Stromal cell of bone marrow (primary cell): Measurements from ENCODE around the gene TNPO3.

Experiments
- DNase-seq: peaks from one replicate; pipeline ENCODE4 v3.0.0-alpha.2; 2012; ENCODE audit warnings: low read depth

Gene TNPO3

DNA sequence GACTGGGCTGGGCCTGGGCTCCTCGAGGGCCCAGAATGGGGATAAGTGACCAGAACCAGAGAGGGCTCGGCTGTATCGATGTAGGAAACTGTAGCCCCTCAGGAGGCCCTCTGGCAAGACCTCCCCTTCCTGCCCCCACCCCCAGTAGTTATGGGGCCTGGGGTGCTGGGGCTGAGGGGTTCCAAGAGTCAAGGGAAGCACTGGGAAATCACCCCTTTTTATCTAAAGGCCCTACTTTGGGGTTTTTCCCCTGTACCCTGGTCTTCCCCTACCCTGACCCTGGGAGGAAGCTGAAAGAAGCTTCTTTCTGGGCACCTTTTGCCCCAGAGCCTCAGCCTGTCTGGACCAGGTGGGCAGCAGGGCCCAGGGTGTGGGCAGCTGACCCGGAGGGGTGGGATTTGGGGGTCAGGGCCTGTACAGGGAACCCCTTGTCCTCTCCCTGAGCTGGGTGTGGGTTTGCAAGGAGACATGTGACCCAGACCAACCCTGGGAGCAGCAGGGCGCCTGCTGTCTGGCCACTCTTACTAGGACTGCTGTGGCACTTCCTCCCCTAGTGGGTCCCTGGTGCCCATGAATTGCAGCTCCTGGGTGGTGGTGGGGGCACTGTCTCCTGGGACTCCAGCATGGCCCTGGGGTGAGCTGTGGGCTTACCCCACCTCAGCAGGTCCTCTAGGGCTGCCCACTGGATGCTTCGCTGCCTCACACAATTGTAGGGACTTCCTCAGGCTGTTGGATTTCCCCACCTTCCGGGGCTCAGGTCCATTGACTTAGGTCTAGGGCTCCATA, 115.6 kb downstream of the TNPO3 start:
- DNase-seq, result no peak

DNA sequence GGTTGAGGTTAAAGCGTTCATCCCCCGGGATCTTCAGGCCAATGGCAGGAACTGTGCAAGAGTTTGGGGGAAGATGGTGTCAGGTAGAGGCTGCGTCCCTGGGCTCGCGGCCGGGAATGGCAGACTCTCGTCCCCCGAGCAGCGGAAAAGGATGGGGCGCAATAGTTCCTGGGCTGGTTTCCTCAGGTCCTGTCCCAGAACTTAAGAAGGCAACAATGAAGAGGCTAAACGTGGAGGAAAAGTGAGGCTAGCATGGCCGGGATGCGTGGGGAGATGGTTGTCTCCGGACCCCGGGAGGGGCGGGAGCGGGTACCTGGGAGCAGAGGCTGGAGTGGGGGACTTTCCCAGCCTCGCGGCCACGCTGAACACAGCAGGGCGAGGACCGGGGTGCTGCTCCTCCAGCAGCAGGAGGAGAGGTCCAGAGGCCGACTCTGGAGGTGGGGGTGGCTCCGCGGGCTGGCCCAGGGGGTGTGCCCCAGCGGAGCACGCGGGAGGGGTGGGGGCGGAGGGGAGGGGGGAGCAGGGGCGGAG, 116.3 kb downstream of the TNPO3 start:
- no peak for DNase-seq

DNA sequence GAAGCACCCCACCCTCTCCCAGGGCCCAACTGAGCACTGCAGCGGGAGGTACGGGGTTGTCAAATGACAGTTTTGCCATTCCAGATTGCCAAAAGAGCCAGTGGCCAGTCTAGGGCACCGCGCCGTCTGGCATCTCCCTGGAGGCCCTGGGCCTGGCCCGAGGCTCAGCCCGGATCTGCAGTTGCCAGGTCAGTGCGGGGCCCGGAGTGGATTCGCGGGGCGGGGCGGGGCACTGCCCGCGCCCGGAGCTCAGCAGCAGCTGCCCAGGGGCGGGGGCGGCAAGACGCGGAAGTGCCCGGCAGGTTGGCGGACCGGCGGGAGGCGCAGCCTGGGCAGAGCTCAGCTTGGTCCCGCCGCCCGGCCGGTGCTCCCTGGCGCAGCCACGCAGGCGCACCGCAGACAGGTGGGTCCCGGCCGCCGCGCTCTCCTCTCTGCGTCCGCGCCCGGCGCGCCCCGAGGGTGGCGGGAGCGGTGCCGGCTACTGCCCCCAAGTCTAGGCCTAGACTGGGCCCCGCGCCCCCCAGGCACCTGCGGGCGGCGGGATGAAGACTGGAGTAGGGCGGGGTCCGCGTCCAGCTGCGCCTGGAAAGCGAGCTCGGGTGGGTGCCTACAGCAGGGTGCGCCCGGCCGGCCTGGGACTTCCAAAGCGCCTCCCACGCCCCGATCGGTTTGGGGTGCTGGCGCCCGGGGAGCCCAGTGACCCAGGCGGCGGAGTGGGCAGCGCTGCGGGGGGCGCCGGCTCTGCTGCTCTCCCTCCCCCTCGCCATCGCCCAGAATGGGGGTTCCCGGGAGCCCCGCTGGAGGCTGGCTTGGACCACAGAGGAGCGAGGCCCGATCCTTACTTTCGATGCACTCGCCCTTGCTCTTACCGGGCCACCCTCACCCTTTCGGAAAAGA, 117.0 kb downstream of the TNPO3 start, which contains the start of gene IRF5:
Gene IRF5 (plus strand): TSS at position 281 of the 897 bp plus-strand sequence. CDS start 4,155 bp downstream, outside the sequence.
- DNase-seq, result no peak

DNA sequence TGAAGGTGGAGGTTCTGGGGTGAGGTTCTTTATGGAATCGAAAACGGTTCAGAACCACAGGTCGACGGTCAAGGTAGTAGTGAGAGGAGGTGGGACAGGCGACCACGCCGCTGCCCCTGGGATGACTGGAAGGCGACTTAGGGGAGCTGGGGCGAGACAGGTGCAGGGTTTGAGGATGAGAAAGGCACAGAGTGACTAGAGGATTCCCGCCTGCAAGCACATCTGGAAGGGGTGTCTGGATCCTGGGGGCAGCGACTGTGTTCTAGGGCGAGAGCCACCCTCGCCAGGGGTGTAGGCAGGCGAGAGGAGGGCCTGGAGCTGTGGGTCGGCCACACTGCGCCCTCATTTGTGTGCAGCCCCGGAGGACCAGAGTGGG, 117.7 kb downstream of the TNPO3 start:
- DNase-seq, result no peak

DNA sequence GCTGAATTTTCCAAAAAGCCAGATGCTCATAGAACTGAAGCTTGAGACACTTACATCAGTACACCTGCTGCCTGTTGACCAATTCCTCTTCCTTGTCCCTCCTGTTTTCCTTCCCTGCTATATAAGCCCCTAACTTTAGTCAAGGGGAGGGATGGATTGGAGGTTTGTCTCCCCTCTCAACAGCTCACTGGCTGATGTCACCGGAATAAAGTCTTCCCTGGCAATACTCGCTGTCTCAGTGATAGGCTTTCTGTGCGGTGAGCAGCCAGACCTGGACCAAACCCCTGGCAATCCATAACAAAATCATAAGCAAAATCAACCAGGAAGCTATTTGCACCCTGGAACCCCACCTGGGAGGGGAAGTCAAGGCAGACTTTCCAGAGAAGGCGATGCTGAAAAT, 118.1 kb downstream of the TNPO3 start:
- DNase-seq, result no peak

DNA sequence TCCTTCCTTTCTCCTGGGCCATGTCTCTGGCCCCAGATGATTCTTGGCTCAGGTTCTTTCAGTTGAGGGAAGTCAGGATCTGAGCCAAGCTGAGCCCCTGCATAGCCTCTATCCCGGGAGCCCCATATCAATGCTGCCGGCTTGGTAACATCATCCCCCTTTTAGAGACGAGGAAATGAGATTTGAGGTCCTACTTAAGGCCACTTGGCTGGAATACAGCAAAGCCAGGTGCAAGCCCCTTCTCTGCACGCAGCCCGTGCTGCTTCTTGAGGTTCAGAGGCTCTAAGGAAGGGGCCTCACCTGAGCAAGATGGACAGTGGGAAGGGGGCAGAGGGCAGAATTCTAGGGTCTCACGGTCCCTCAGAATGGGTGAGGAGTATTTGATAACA, 119.6 kb downstream of the TNPO3 start:
- no peak for DNase-seq

DNA sequence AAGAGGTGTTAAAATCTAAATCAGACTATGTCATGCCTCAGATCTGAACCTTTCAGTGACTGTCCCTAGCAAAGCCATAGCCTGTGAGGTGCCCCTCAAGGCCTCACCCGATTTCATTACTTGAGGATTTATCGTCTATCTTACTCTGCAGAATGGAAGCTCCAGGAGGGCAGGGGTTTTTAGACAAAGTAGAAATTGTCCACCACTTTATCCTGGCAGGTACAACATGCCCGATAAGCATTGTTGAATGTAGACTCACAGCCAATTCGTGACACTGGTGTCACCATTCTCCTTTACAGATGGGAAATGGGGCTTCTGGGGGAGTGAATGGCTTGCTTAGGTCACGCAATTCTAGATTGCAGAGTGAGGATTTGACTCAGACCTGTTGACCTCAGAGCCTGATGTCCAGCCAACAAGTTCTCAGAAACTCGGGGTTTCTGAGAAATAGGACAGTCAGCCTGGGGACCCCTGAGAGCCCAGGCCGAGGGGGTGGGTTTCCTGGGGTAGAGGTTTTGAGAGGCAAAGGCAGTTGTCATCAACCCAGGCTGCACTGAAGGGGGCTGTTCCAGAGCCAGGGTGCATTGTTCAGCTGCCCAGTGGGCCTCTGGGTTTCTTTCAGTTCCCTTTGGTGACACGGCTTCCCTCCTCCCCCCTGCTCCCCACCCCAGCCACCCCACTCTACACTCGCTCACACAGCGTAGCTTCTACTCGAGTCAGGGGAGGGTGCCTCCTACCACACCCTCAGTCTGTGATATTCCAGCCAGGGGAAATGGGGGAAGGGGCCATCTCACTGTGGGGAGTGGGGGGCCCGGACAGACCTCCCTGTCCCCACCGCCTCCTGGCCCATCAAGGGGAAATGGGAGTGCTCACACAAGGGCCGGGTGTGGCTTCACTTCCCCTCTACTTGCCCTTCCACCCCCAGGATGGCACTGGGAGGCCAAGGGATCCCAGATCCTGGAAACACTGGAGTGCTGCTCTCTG, 120.3 kb downstream of the TNPO3 start:
- DNase-seq, result no peak

DNA sequence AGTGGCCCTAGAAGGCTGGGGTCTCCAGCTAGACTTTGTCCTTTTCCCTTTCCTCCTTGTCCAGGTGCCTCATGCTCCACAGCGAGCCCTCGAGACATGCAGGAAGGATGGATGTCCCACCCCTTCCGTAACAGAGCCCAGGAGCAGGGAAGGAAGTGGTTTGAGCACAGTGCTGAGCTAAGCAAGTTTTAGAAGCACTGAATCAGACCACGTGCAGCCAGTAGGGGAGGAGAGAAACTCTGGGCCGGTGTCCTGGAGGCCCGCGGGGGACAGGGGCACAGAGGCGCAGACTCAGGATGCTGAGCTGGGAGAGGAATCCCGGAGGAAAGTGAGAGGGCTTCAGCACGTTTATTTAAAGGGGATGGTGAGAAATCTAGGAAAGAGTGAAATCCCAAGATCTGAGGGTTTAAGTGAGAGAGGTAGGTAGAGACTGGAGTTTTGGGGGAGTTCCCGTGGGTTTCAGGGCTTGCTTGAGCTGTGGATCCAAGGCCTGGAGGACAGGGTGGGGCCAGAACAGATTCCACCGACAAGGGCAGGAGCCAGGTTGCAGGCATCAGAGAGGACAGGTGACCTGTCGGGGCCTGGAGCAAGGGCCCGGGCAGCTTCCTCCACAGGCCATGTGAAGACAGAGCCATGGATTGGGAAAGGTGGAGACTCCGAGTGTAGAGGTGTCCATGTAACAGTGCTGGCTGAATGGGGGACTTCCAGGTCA, 121.6 kb downstream of the TNPO3 start:
- peak; percentile 5 for DNase-seq

DNA sequence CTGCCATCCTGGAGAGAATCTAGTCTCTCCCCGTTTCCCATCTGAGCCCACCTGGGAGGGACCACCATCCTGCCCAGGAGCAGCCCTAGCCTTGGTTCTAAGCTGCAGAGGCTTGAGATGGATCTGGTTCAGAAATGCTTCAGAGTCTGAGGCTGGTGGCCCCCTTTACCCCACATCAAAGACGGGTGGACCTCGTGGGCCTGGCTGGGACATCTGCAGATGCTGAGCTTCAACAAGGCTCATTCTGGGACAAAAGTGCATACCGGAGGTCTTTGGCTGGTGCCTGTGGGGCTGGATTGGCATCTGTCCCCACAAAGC, 122.1 kb downstream of the TNPO3 start:
- DNase-seq, result no peak

DNA sequence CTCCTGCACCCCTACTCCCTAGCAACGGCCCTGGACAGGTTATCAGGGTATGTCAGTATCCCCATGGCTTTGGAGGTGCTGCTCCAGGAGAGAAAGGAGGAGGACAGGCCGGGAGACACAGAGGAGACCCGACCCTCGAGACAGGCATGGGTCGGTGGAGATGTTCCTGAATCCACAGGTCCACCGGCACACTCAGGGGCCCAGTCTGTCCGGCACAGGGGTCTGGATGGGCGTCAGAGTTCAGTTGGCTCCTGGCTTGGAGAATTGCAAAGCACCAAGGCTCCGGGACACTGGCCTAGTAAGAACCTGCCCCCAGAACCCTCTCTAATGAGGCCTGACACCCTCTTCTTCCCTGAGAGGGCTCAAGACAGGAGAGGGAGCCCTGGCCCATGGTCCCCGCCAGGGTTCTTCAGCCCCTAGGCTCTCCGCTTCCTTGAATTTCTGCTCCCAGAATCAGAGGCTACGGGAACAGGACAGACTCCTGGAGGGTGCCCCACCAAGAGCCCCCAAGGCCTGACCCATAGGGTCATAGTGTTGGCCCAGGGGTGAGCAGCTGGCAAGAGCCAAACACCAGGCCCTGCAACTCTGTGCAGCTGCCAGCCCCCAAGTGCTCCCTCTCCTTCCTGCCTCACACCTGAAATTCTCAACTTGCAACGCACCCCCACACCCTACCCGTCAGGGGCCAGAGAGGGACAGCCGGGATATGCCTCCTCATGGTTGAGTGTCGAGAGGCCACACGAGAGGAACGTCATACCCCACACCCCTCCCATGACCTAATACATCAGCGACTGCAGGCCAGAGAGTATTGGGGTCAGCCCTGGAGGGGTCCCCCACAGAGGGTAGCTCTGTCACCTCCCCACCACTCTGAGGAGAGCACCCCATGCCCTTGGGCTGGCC, 122.7 kb downstream of the TNPO3 start:
- no peak for DNase-seq

DNA sequence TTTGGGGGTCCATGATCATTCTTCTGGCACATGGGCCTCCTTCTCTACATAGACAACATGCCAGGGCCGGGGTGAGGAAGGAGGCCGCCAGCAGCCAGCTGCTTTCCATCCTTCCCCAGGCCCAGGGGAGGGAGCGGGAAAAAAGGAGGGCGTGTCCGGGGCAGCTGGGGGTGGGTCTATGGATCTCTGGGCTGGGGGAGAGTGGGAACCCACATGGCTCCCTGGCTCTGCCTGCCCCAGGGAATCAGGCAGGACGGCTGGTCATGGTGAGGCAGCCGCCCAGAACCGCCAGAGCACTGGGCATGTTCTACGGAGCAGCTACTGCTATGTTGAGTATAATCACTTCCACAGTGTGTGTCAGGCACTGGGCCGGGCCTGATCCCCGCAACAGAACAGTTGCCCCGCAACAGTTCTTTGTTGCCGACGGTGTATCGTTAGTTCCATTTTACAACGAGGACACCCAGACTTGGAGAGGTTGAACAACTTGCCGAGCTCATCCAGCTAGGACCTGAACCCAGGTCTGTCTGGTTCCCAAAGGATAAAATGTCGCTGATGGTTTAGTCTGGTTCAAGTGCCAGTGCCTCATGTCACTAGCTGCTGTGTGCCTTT, 123.6 kb downstream of the TNPO3 start:
- DNase-seq, result no peak

DNA sequence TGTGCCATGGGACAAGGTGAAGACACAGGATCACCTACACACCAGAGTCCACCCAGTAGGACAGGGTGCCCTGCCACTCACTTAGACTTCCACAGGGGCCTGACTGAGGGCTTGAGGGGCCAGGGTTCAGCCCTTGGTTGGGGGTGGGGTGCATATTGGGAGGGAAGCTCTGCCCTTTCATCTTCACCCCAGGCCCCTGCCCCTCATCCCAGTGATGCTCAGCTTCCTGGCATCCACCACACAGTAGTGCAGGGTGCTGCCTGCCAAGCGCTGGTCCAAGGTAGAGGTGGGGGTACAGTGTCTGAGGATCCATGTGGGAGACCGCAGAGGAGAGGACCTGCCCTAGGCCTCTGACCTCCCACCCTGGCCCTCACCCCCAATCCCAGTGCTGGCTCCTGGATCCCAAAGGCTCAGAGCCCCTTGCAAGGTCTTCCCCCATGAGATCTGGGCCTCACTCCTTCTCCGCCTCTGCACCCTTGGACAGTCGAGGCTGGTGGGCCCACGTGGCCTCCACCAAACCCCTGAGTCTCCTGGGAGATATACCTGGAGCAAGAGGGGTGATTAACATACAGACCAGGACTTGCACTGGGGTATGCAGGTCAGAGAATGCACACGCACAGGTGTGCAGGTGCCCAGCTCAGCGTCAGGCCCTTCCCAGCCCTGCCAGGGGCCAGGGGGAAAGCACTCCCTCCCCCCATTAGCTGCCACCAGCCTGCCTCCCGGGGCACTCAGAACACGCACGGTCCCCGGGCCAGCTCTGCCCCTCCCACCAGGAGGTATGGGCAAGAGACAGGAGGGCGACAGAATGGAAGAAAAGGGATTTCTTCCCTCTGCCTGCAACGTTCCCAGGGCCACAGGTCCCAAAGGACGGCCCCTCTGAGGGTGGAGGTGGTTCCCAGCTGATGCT, 125.8 kb downstream of the TNPO3 start:
- no peak for DNase-seq

DNA sequence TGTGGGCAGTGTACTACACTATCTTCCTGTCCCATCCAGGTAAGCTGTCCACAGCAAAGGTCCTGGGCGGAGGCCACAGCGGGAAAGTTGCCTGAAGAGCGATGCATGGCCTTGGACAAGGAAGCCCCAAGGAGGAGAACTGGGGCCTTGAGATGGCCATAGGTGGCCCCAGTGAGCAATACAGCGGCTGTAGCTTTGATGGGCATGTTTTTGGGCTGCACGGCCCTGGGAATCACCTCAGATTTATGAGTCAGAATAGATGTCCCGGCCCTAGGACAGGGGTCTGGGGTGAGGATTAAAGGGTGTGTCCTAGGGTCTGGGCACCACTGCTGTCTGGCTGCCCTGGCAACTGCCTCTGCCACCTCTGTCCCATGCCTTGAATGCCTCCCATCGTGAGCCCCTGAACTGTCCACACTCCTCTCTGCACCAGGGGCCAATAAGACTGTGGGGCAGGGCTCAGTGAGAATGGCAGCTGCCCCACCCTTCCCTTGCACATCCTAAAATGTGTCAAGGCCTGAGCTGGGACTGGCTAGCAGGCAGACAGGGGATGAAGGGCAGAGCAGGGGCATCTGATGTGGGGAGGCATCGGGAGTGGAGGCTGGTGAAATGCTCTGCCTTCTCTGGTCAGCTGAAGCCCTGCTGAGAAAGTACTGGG, 126.6 kb downstream of the TNPO3 start:
- no peak for DNase-seq

DNA sequence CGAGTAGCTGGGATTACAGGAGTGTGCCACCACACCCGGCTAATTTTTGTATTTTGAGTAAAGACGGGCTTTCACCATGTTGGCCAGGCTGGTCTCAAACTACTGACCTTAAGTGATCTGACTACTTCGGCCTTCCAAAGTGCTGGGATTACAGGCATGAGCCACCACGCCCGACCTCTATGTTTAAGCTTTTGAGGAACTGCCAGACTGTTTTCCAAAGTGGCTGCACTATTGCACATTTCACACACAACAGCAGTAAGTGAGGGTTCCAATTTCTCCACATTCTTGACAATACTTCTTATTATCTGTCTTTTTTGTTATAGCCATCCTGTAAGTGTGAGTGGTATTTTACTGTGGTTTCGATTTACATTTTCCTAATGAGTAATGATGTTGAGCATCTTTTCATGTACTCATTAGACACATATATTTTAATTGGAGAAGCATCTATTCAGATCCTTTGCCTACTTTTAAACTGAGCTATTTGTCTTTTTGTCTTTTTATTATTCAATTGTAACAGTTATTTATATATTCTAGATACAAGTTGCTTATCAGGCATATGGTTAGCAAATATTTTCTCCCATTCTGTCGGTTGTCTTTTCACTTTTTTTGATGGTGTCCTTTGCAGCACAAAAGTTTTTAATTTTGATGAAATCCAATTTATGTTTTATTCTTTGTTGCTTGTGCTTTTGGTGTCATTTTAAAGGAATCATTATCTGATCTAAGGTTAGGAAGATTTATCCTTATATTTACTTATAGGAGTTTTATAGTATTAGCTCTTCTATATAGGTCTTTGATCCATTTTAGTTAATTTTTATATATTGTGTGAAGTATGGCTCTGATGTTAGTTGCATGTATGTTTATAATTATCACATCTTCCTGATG, 130.0 kb downstream of the TNPO3 start:
- no peak for DNase-seq

DNA sequence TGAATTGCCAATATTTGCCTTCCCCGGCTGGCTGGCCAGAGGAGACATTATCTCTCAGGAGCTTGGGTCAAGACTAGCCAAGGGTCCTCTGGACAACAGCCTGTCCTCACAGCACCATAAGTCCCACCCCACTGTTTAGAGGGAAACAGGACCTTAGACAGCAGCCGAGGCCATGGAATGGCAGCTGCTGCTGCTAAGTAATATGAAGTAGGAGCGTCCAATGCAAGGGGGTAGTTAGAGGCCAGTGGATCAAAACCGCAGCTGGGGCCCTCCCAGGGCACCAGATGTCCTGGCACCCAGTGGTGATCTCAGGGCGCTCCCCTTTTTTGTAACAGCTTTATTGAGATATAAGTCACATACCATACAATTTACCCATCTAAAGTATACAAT, 131.5 kb downstream of the TNPO3 start:
- DNase-seq, result no peak

DNA sequence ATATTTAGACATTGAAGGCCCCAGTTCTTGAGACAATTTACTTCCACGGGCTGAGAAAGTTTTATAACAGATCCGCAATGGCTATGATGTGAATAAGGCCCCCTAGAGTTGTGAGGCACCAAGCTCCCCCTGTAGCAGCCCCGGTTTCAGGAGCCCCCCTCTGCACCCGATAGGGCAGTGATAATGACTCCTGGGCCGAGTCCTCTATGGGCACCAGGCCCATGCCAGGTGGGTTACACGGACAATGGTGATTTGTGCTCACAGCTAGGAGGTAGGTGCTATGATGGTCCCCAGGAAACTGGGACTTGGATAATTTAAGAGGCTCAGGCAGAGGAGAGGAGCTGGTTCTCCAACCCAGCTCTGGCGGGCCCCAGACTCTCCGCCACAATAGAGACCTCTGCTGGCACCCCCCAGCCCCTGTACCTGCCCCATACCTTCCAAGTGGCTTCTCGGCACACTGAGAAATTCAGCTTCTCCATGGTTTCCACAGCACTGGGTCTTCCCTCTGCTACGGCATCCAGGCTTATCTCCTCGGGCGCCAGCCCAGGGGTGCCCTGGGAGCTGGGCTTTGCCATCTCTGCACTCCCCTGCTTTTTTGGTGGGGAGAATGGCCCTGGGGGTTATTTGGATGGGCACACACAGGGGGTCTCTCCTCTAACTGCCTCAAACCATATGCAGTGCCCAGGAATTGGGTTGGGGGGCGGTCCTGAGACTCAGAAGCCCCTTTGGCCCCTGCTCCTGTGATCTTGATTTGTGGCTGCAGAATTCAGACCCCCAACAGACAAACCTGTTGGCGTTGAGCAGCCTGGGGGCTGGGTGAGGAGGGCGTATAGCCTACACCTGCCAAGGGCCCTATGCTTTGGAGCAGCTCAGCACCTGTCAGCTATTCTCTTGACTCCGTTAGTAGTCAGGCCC, 132.2 kb downstream of the TNPO3 start:
- no peak for DNase-seq
